Right ventricle myocardium superior (tissue), 1 donor: ENCODE data around the gene COPG1. TPM values are rescaled to one million over a fixed set of nuclear protein-coding genes. Genes with fewer than 3 reads are reported as not detected.

Experiments
- ATAC-seq: fragments of 200-7000 bp; cut with Tn5 transposase; one replicate; pipeline ENCODE4 v1.9.1; 2020; ENCODE audit warnings: mild to moderate bottlenecking; ENCODE audit not compliant: poor library complexity
- DNase-seq: peaks from one replicate; pipeline ENCODE4 v3.0.0-alpha.2; 2020
- intact Hi-C: fragments of 100-400 bp; cut with DNase I; formaldehyde crosslinking; loops from one replicate; pipeline ENCODE4 v1.11.2; 2022
- total RNA-seq: library from RNA; stranded (reverse); fragmentation: NEBNext Ultra II Directional; extraction: Animal tissue kit (Norgen Biotek cat#: 25700); gene quantifications from one replicate; pipeline ENCODE4 v1.2.1, GENCODE V29; 2021
- donor health status: DM: no; HTN: yes; CAD: no; lungs with severe emphysema.

Gene COPG1
- total RNA-seq, 1 donor from 2014 or later = 80.6 TPM

DNA sequence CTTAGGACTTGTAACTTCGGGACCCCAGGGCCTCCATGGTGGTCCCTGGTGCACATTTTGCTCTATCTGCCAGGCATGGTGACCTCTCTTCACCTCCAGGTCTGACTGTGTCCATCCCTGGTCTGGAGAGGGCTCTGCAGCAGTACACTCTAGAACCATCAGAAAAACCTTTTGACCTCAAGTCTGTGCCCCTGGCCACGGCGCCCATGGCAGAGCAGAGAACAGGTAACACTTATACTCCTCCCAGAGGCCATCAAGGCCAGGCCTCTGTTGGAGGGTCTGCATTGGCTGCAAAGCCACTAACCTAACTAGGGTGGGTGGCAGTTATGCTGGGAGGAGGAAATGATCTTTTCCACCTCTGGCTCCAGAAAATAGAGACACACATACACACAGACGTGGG lies 19.0 kb downstream of the COPG1 start:
- intact Hi-C loops = no loop called here
- DNase-seq (no peak), ATAC-seq (no peak)

- intact Hi-C loops = no loop called here
- no peak for ATAC-seq
Measured at GRCh38 chr3:129271674-129272073, 22.3 kb downstream of the COPG1 start.

DNA sequence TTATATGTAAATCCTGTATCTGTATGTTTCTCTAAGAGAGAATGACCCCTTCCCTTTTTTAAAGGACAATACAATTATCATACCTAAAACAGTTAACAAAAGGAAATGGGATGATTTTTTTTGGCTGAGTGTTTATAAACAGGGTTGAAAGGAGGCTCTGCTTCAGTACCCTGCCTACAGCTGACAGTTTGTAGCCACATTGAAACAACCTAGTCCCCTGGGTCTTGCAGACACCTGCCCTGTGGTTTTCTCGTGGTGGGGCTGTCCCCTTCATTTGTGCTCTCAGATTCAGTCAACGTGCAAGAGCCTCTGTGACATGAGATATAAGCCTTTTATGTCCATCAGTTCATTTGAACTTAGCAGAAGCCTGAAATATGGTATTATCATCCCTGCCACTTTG lies 27.0 kb downstream of the COPG1 start:
- intact Hi-C loops = no loop called here
- DNase-seq (no peak), ATAC-seq (no peak)

More at GRCh38 chr3:129271674-129272073, 22.3 kb downstream of the COPG1 start:
- no peak for DNase-seq

DNA sequence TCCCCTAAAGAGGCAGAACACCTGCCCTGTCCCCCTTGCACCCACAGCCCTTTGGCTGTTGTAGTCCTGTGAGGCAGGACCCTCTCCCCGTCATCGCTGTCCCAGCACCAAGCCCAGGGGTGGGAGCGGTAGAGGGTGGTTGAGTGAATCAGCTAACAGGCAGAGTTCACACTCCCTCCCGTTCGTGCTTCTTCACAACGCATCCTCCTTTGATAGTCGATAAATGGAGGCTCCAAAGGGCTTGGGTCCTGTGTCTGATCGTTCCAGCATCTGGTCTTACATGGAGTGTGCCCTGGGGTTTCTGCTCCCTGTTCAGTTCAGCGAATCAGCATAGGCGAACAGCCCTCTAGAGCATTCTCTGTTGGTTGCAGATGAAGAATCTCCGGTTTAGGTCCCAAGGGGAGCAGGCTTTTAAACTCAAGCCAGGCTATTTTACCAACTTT lies 28.4 kb downstream of the COPG1 start:
- intact Hi-C loops = loop anchor here (2.0 kb wide), 1 partner anchor 39 kb away; a partner anchor contains a TSS
- ATAC-seq (no peak), DNase-seq (no peak)

DNA sequence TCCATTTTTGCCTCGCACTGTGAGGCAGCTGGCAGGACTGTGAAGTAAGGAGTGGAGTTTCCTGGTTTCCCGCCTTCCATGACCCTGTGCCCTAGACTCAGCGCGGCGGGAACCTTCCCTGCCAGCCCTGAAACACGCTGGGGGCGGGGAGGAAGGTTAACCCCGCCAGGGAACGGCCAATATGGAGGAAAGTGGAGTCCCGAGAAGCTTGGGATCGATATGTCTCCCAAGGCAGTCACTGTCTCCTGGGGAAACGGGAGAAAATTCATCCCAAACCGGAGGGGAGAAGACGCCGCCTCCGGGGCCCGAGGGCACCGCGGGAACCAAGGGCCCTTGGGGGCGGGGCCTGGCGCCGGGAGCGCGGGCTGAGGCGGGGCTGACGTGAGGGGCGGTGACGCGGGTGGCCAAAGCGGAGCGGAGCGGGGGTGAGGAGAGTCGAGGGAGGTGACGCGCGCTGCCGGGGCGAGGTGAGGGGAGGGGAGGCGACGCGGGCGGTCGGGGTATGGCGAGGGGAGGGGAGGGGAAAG lies 29.1 kb downstream of the COPG1 start, which contains the start of gene HMCES:
TSS of gene HMCES (plus strand) at position 432 of the 527 bp plus-strand sequence. CDS start 863 bp downstream, outside the sequence.
- DNase-seq (peak; percentile 95), ATAC-seq (peak; percentile 98)
- intact Hi-C loops = loop anchor here (2.0 kb wide), 1 partner anchor 38 kb away; a partner anchor contains a TSS

- DNase-seq = peak; percentile 56
- peak; percentile 63 for ATAC-seq
- intact Hi-C loops = loop anchor here (2.0 kb wide), 1 partner anchor 38 kb away; a partner anchor contains a TSS
Measured at GRCh38 chr3:129278966-129279906, 29.8 kb downstream of the COPG1 start.

GRCh38 chr3:129280183-129280582 lies 30.8 kb downstream of the COPG1 start:
- intact Hi-C loops = no loop called here

DNA sequence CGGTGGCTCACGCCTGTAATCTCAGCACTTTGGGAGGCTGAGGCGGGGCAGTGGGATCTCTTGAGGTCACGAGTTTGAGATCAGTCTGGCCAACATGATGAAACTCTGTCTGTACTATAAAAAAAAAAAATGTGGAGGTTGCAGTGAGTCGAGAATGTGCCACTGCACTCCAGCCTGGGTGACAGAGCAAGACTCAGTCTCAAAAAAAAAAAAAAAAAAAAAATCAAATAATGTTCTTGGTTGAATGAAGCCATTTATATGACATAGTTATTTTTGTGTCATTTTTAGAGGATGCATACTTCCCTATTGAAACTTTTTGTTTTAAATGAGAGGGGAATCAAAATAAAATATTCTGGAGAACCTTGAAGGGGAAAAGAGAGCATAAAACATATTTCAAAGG lies 32.3 kb downstream of the COPG1 start:
- DNase-seq (no peak), ATAC-seq (no peak)
- intact Hi-C loops = no loop called here

More at GRCh38 chr3:129280183-129280582, 30.8 kb downstream of the COPG1 start:
- ATAC-seq (no peak), DNase-seq (no peak)

DNA sequence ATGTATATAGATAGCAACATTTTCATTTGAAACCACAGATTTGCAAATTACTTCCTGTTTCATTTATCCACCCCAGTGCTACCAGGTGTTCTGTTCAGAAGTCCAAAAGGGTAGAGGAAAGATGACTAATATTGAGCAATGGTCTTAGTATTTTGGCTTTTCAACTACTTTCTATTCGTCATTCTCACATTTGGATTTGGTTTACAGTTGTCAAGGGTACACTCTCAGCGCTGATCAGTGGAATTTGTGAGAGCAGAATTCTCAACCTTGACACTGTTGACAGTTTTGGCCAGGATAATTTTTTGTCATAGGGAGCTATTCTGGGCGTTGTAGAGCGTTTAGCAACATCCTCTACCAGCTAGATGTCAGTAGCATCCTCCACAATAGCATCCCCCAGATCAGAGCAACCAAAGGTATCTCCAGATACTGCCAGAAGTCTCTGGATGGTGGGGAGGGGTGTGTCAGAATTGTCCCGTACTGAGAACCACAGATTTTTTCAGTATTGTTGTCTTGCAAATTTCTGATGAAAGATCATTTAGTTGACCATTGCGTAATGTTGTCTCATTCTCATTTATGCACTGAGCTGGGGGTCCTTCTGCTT lies 33.4 kb downstream of the COPG1 start:
- intact Hi-C loops = no loop called here
- DNase-seq = no peak
- ATAC-seq = no peak

DNA sequence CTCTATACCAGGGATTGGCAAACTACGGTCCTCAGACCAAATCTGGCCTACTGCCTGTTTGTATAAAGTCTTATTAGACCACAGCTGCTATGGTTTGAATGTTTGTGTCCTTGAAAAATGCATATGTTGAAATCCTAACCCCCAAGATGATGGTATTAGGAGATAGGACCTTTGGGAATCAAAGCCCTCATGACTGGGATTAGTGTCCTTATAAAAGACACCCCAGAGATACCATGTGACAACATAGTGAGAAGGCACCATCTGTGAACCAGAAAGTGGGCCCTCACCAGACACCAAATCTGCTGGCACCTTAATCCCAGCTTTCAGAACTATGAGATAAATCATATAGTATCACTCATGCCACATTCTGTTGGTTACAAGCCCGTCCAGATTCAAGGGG lies 36.7 kb downstream of the COPG1 start:
- intact Hi-C loops = no loop called here
- no peak for ATAC-seq
- DNase-seq = no peak

- no peak for DNase-seq
- no peak for ATAC-seq
- intact Hi-C loops = no loop called here
Measured at GRCh38 chr3:129288446-129288845, 39.0 kb downstream of the COPG1 start.

DNA sequence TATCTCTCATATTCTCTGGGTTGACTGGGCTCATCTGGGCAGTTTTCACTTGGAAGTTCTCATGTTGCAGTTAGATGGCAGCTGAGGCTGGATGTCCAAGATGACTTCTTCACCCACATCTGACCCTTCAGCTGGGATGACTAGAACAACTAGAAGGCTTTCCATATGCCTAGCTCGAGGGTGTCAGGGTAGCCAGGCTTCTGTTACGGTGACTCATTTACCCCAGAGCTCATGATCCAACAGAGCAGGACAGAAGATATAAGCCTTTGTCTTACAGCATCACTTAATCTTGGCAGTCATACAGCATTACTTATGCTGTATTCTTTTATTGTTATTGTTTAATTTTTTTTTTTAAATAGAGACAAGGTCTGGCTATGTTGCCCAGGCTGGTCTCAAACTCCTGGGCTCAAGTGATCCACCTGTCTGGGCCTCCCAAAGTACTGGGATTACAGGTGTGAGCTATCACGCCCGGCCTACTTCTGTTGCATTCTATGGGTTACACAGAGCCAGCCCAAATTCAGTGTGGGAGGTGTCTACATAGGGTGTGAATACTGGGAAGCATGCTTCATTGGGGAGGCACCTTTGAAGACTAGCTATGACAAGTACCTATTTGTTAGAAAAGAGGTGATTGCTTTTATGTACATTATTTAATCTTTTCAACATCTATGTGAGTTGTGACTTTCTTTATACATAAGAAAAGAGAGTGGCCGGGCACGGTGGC lies 40.0 kb downstream of the COPG1 start:
- DNase-seq = no peak
- ATAC-seq = no peak
- intact Hi-C loops = no loop called here

DNA sequence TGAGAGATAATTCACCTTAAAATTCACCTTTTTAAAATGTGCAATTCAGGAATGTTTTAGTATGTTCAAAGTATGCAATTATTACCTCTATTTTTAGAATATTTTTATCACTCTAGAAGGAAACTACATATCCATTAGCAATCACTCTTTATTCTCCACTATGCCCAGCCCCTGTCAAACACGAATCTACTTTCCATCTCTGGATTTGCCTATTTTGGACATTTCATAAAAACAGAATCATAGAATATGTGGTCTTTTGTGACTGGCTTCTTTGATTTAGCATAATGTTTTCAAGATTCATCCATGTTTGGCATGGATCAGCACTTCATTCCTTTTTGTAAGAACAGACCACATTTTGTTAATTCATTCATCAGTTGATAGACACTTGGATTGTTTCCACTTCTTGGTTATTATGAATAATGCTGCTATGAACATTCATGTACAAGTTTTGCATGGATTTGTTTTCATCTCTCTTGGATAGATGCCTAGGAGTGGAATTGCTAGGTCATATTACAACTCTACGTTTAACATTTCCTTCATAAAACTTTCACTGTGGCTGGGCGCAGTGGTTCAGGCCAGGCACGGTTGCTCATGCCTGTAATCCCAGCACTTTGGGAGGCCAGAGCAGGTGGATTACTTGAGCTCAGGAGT lies 42.0 kb downstream of the COPG1 start:
- ATAC-seq (no peak), DNase-seq (no peak)
- intact Hi-C loops = no loop called here

DNA sequence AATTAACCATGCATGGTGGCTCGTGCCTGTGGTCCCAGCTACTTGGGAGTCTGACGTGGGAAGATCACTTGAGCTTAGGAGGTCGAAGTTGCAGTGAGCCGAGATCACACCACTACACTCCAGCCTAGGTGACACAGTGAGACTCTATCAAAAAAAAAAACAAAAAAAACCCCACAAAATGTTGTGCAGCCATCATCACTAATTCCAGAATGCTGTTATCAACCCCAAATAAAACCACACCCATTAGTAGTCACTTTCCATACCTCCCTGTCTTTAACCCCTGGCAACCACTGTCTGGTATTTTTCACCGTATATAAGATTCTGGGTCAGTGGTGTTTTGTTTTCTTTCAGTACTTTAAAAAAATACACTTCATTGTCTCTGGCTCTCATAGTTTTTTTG lies 45.9 kb downstream of the COPG1 start:
- DNase-seq = no peak
- intact Hi-C loops = no loop called here
- ATAC-seq = no peak

DNA sequence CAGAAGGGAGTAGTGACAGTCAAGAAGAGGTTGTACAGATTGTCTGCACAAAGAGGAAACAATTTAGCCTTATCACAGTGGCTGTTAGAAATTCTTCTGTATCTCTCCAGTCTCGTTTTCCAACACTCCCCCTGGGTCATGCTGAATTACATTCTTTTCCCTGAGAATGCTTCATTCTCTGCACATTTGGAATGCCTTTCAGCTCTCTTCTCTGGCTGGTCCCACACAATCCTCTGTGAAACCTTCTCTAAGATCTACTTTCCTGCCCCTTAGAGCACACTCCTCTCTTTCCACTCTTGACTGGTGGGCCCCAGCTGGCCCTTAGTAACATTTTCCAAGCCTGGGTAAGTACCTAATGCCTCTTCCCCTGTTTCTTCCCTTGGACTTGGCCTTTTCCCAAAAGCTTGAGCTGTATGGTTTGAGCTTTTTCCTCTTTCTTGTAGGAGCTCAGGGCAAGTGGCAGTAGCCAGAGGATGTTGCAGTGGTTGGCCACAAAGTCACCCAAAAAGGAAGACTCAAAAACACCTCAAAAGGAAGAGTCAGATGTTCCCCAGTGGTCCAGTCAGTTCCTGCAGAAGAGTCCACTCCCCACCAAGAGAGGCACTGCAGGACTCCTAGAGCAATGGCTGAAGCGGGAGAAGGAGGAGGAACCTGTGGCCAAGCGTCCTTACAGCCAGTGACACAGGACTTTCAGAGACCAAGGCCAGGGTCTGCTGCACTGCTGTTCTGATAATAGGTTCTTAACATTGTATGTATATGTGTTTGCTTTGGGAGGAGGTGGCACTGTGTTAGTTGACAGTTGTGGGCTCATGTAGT lies 54.9 kb downstream of the COPG1 start:
- ATAC-seq = no peak
- DNase-seq = no peak
- intact Hi-C loops = no loop called here

DNA sequence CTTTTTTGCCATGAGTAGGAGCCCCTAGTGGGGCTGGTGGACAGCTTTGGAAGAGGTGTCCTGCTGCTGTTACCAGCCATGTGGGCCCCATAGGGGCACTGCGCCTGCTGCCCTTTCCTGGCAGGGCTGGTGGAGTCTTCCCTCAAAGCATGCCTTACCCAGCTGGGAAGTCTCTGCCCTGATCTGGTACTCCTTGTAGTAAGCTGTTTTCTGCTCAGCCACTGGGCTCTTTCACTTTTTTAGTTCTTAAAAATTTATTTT lies 55.5 kb downstream of the COPG1 start:
- no peak for ATAC-seq
- intact Hi-C loops = no loop called here
- DNase-seq = no peak

GRCh38 chr3:129305592-129306091 lies 56.2 kb downstream of the COPG1 start:
- ATAC-seq = peak; percentile 86
- peak; percentile 89 for DNase-seq
- intact Hi-C loops = no loop called here

GRCh38 chr3:129308636-129309035 lies 59.2 kb downstream of the COPG1 start:
- ATAC-seq = no peak
- no peak for DNase-seq
- intact Hi-C loops = no loop called here
